GM23248 (cell line): Measurements from ENCODE around the gene CHCHD3. TPM values are rescaled to one million over a fixed set of nuclear protein-coding genes. Genes with fewer than 3 reads are reported as not detected.

ENCODE experiments used
- DNase-seq: peaks from one replicate; pipeline ENCODE4 v3.0.0-alpha.2; 2015
- H2AFZ ChIP-seq: fragments of 200-600 bp; sonication (generic); 2 replicates; pipeline ENCODE4 v1.6.1; 2016; ENCODE audit warnings: antibody characterized with exemption
- H3F3A ChIP-seq: fragments of 200-600 bp; sonication (generic); 2 replicates; pipeline ENCODE4 v1.6.1; 2016; ENCODE audit warnings: mild to moderate bottlenecking, antibody characterized with exemption, mixed run types; ENCODE audit not compliant: insufficient read depth
- H3K27ac ChIP-seq: fragments of 200-600 bp; sonication (generic); 2 replicates; pipeline ENCODE4 v1.5.1; 2016; ENCODE audit warnings: mild to moderate bottlenecking
- H3K27me3 ChIP-seq: fragments of 200-600 bp; sonication (generic); replicated peaks from 2 replicates; pipeline ENCODE4 v1.6.1; 2016; ENCODE audit warnings: mild to moderate bottlenecking; ENCODE audit not compliant: insufficient read depth
- H3K36me3 ChIP-seq: fragments of 200-600 bp; sonication (generic); 2 replicates; pipeline ENCODE4 v1.6.1; 2016; ENCODE audit warnings: low read depth, mild to moderate bottlenecking
- H3K4me1 ChIP-seq: fragments of 200-600 bp; sonication (generic); 2 replicates; pipeline ENCODE4 v1.6.1; 2016; ENCODE audit warnings: mild to moderate bottlenecking; ENCODE audit not compliant: insufficient read depth
- H3K4me2 ChIP-seq: fragments of 200-600 bp; sonication (generic); one replicate; pipeline ENCODE4 v1.6.1; 2016; ENCODE audit warnings: mild to moderate bottlenecking; ENCODE audit not compliant: unreplicated experiment
- H3K4me3 ChIP-seq: fragments of 200-600 bp; sonication (generic); 2 replicates; pipeline ENCODE4 v1.5.1; 2016; ENCODE audit warnings: mild to moderate bottlenecking
- H3K79me2 ChIP-seq: fragments of 200-600 bp; sonication (generic); 2 replicates; pipeline ENCODE4 v1.6.1; 2016; ENCODE audit warnings: mild to moderate bottlenecking; ENCODE audit not compliant: insufficient read depth
- H3K9ac ChIP-seq: fragments of 200-600 bp; sonication (generic); 2 replicates; pipeline ENCODE4 v1.6.1; 2016; ENCODE audit warnings: mild to moderate bottlenecking
- H3K9me2 ChIP-seq: fragments of 200-600 bp; sonication (generic); 2 replicates; pipeline ENCODE4 v1.6.1; 2016; ENCODE audit warnings: mixed run types, mild to moderate bottlenecking, moderate library complexity; ENCODE audit not compliant: insufficient read depth
- H3K9me3 ChIP-seq: fragments of 200-600 bp; sonication (generic); one replicate; pipeline ENCODE4 v1.6.1; 2017; ENCODE audit warnings: low read depth
- H4K20me1 ChIP-seq: fragments of 200-600 bp; sonication (generic); 2 replicates; pipeline ENCODE4 v1.6.0; 2016; ENCODE audit not compliant: insufficient read depth
- EZH2 ChIP-seq: fragments of 200-600 bp; sonication (generic); IDR thresholded peaks from 2 replicates; pipeline ENCODE4 v1.6.1; 2018; ENCODE audit warnings: antibody characterized with exemption, mild to moderate bottlenecking; ENCODE audit not compliant: insufficient read depth, poor library complexity, severe bottlenecking
- EZH2phosphoT487 ChIP-seq: fragments of 200-600 bp; sonication (generic); IDR thresholded peaks from 2 replicates; pipeline ENCODE4 v1.6.1; 2018; ENCODE audit warnings: antibody characterized with exemption, moderate library complexity, mild to moderate bottlenecking, low read depth; ENCODE audit not compliant: insufficient read depth
- WGBS, 2 experiments: methylation state at CpG; one replicate each; pipeline ENCODE4 v1.1.6; 2015 to 2017; ENCODE audit warnings: low lambda C conversion rate in 2 of 2, low coverage in 1 of 2; ENCODE audit errors: missing lambda C conversion rate in 2 of 2; 5-methylcytosine and 5-hydroxymethylcytosine counted together
- in situ Hi-C: fragments of 300-500 bp; cut with MboI; formaldehyde crosslinking; loops from 2 replicates; pipeline ENCODE4 v1.15.0; 2020
- polyA plus RNA-seq: library from polyadenylated mRNA; unstranded; fragments of >200 nt; fragmentation: Nextera tagmentation; extraction: Ambion mirVana; gene quantifications from 2 replicates; pipeline ENCODE4 v1.2.1, GENCODE V29; 2016
- total RNA-seq: library from RNA; depleted of rRNA; stranded (reverse); fragments of >200 nt; shearing (Covaris generic); gene quantifications from 2 replicates; pipeline ENCODE4 v1.2.3, GENCODE V29; 2014

The CHCHD3 gene
- total and polyA plus RNA-seq, 2 experiments from 2014 or later: 43.7 to 66.1 TPM

- H3K27ac ChIP-seq: no peak overlapping the region
- 0 out of 2 replicates have a peak, but pooled peaks cover 11% of the 10 kb centered on the region for H3K79me2 ChIP-seq
- H4K20me1 ChIP-seq: no peaks in the 10 kb centered on the region; the same call in 1 of the 2 replicates
- no peaks in the 10 kb centered on the region for H3K36me3 ChIP-seq
- H3K9me3 ChIP-seq: no peaks in the 10 kb centered on the region
- no peak overlapping the region for H3K4me2 ChIP-seq
- DNase-seq: no peak
- TF ChIP-seq EZH2phosphoT487: no peak
- TF ChIP-seq EZH2: no peak
- no peaks in the 10 kb centered on the region for H3F3A ChIP-seq
- H2AFZ ChIP-seq: no peak overlapping the region
- H3K9me2 ChIP-seq: no peaks in the 10 kb centered on the region
- in situ Hi-C loops: no loop called here
- no peaks in the 10 kb centered on the region for H3K4me1 ChIP-seq
- H3K9ac ChIP-seq: no peak overlapping the region
- 95 to 96% methylated on average over 2 of the region's 2 CpGs for WGBS, 2 experiments
- no peak overlapping the region for H3K4me3 ChIP-seq
- no peaks in the 10 kb centered on the region for H3K27me3 ChIP-seq
These were observed 125.3 kb downstream of the CHCHD3 start for GRCh38 chr7:132956556-132956955.

- WGBS, 2 experiments: 80 to 84% methylated on average over 2 of the region's 2 CpGs
These were observed 128.4 kb downstream of the CHCHD3 start for GRCh38 chr7:132953468-132953867.

GRCh38 chr7:132950725-132951124, 131.2 kb downstream of the CHCHD3 start:
- Histone ChIP-seq H3K27ac (no peak overlapping the region), H3K79me2 (no peaks in the 10 kb centered on the region), H3K4me1 (no peaks in the 10 kb centered on the region), H2AFZ (no peak overlapping the region), H3K9me2 (no peaks in the 10 kb centered on the region), H4K20me1 (no peaks in the 10 kb centered on the region), H3K4me3 (no peak overlapping the region), H3F3A (no peaks in the 10 kb centered on the region), H3K4me2 (no peak overlapping the region), H3K27me3 (no peaks in the 10 kb centered on the region), H3K36me3 (no peaks in the 10 kb centered on the region), H3K9me3 (no peaks in the 10 kb centered on the region), H3K9ac (no peak overlapping the region)
- 97 to 100% methylated on average over 1 of the region's 1 CpG for WGBS, 2 experiments
- no peak for DNase-seq
- in situ Hi-C loops: no loop called here
- TF ChIP-seq EZH2 (no peak), EZH2phosphoT487 (no peak)

More at GRCh38 chr7:132953468-132953867, 128.4 kb downstream of the CHCHD3 start:
- H3K36me3 ChIP-seq: no peaks in the 10 kb centered on the region
- no peaks in the 10 kb centered on the region for H3K27me3 ChIP-seq
- no peak overlapping the region for H3K27ac ChIP-seq
- no peaks in the 10 kb centered on the region for H3K9me2 ChIP-seq
- H3F3A ChIP-seq: no peaks in the 10 kb centered on the region
- H3K4me1 ChIP-seq: no peaks in the 10 kb centered on the region
- no peak overlapping the region for H3K9ac ChIP-seq
- in situ Hi-C loops: no loop called here
- 0 out of 2 replicates have a peak, but pooled peaks cover 3% of the 10 kb centered on the region for H3K79me2 ChIP-seq
- no peak for DNase-seq
- no peak for TF ChIP-seq EZH2
- no peak for TF ChIP-seq EZH2phosphoT487
- H3K4me3 ChIP-seq: no peak overlapping the region
- no peak overlapping the region for H2AFZ ChIP-seq
- H4K20me1 ChIP-seq: no peaks in the 10 kb centered on the region; the same call in 1 of the 2 replicates
- no peak overlapping the region for H3K4me2 ChIP-seq
- no peaks in the 10 kb centered on the region for H3K9me3 ChIP-seq

- WGBS, 2 experiments: 100% methylated on average over 1 of the region's 1 CpG
- no peaks in the 10 kb centered on the region for H3K4me1 ChIP-seq
- no peak overlapping the region for H3K4me3 ChIP-seq
- H3K9ac ChIP-seq: no peak overlapping the region
- DNase-seq: no peak
- H3K79me2 ChIP-seq: no peaks in the 10 kb centered on the region
- TF ChIP-seq EZH2phosphoT487 (no peak), EZH2 (no peak)
- no peak overlapping the region for H2AFZ ChIP-seq
- H3K27ac ChIP-seq: no peak overlapping the region
- H3F3A ChIP-seq: no peaks in the 10 kb centered on the region
- H4K20me1 ChIP-seq: no peaks in the 10 kb centered on the region
- no peaks in the 10 kb centered on the region for H3K9me3 ChIP-seq
- in situ Hi-C loops: no loop called here
- H3K36me3 ChIP-seq: no peaks in the 10 kb centered on the region
- no peaks in the 10 kb centered on the region for H3K9me2 ChIP-seq
- H3K4me2 ChIP-seq: no peak overlapping the region
- H3K27me3 ChIP-seq: no peaks in the 10 kb centered on the region
These were observed 134.9 kb downstream of the CHCHD3 start for GRCh38 chr7:132947011-132947410.

- Histone ChIP-seq H3K4me1 (no peaks in the 10 kb centered on the region), H2AFZ (no peak overlapping the region), H3K27ac (no peak overlapping the region), H4K20me1 (no peaks in the 10 kb centered on the region), H3K9ac (no peak overlapping the region), H3K4me3 (no peak overlapping the region), H3K4me2 (no peak overlapping the region), H3K36me3 (no peaks in the 10 kb centered on the region), H3F3A (no peaks in the 10 kb centered on the region), H3K9me3 (no peaks in the 10 kb centered on the region), H3K9me2 (no peaks in the 10 kb centered on the region), H3K79me2 (no peaks in the 10 kb centered on the region), H3K27me3 (no peaks in the 10 kb centered on the region)
- WGBS, 2 experiments: 97 to 99% methylated on average over 3 of the region's 3 CpGs
- TF ChIP-seq EZH2 (no peak), EZH2phosphoT487 (no peak)
- in situ Hi-C loops: no loop called here
- no peak for DNase-seq
These were observed 137.1 kb downstream of the CHCHD3 start for GRCh38 chr7:132944774-132945173.
